Activated naive CD8-positive, alpha-beta T cell treated with anti-CD3 and anti-CD28 coated beads, Interleukin-2, amount 50 U/mL, for 24 hours (primary cell): ENCODE data around the gene FOXO6.
A peak's percentile ranks its signal among the peaks of the same experiment; 100 is the strongest.

Source experiments
- ATAC-seq: fragments of 150-1000 bp; cut with Tn5 transposase; one replicate; pipeline ENCODE4 v1.10.0; 2021
- DNase-seq: peaks from one replicate; pipeline ENCODE4 v3.0.0; 2021
- H3K27ac Mint-ChIP-seq: one replicate; pipeline ENCODE4 v1.8.0; 2021; ENCODE audit warnings: mild to moderate bottlenecking, mixed read lengths
- H3K27me3 Mint-ChIP-seq: one replicate; pipeline ENCODE4 v1.8.0; 2021; ENCODE audit warnings: mixed read lengths
- H3K36me3 Mint-ChIP-seq: one replicate; pipeline ENCODE4 v1.8.0; 2021; ENCODE audit warnings: low read depth, mixed read lengths
- H3K4me1 Mint-ChIP-seq: one replicate; pipeline ENCODE4 v1.8.0; 2021; ENCODE audit warnings: mixed read lengths
- H3K4me3 Mint-ChIP-seq: one replicate; pipeline ENCODE4 v1.8.0; 2021; ENCODE audit warnings: mild to moderate bottlenecking, moderate library complexity, mixed read lengths
- H3K9me3 Mint-ChIP-seq: one replicate; pipeline ENCODE4 v1.8.0; 2021; ENCODE audit warnings: mixed read lengths

FOXO6 gene

GRCh38 chr1:41354956-41355355, 6.3 kb upstream of the FOXO6 start:
- Mint-ChIP-seq H3K4me3 (no peak overlapping the region), H3K27me3 (peaks cover 10% of the 10 kb centered on the region), H3K4me1 (peaks cover 5% of the 10 kb centered on the region), H3K36me3 (no peaks in the 10 kb centered on the region), H3K27ac (no peak overlapping the region), H3K9me3 (no peaks in the 10 kb centered on the region)
- DNase-seq: no peak
- no peak for ATAC-seq

DNA sequence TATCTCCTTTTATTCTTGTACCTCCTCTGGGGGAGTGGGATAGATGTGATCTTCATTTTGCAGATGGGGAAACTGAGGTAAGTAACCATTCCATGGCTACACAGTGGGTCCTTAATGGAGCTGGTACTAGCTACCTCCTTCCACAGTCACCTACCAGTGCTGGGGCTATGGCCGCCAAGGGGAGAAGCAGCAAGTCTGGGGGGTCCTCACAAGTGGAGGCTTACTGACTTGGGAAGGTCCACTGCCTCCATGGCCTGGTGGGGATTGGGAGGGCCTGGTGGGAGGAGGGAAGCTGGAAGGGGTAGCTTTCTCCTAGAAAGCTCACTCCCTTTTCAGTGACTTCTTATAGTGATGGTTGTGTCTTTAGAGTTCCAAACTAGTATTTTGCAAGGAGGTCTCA, 5.9 kb upstream of the FOXO6 start:
- no peak for ATAC-seq
- Mint-ChIP-seq H3K4me1 (peaks cover 5% of the 10 kb centered on the region), H3K4me3 (no peak overlapping the region), H3K27ac (no peak overlapping the region), H3K27me3 (peaks cover 10% of the 10 kb centered on the region), H3K9me3 (no peaks in the 10 kb centered on the region), H3K36me3 (no peaks in the 10 kb centered on the region)
- DNase-seq: no peak

GRCh38 chr1:41355761-41356160, 5.5 kb upstream of the FOXO6 start:
- Mint-ChIP-seq H3K27ac (no peak overlapping the region), H3K4me1 (peaks cover 9% of the 10 kb centered on the region), H3K36me3 (no peaks in the 10 kb centered on the region), H3K9me3 (no peaks in the 10 kb centered on the region), H3K27me3 (peaks cover 10% of the 10 kb centered on the region), H3K4me3 (no peak overlapping the region)
- no peak for DNase-seq
- no peak for ATAC-seq

DNA sequence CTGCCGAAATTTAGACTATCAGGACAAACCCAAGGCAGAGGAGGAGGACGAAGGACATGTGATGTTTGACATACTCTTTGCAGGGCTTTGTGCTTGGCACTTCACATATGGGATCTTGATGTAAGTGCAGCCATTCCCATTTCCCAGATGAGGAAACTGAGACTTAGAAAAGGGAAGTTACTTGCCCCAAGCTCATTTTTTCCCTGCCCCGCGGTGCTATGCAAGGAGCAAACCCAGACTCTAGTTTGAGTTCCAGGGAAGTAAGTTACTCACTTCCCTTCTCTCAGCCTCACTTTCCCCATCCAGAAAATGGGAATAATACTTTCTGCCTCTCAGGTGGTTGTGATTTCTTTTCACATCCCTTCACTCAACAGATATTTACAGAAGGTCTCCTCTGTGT, 4.5 kb upstream of the FOXO6 start:
- DNase-seq (no peak), ATAC-seq (no peak)
- H3K36me3 Mint-ChIP-seq: no peaks in the 10 kb centered on the region
- no peak overlapping the region for H3K27ac Mint-ChIP-seq
- peaks cover 7% of the 10 kb centered on the region for H3K27me3 Mint-ChIP-seq
- no peak overlapping the region for H3K4me3 Mint-ChIP-seq
- no peaks in the 10 kb centered on the region for H3K9me3 Mint-ChIP-seq
- H3K4me1 Mint-ChIP-seq: peaks cover 10% of the 10 kb centered on the region

DNA sequence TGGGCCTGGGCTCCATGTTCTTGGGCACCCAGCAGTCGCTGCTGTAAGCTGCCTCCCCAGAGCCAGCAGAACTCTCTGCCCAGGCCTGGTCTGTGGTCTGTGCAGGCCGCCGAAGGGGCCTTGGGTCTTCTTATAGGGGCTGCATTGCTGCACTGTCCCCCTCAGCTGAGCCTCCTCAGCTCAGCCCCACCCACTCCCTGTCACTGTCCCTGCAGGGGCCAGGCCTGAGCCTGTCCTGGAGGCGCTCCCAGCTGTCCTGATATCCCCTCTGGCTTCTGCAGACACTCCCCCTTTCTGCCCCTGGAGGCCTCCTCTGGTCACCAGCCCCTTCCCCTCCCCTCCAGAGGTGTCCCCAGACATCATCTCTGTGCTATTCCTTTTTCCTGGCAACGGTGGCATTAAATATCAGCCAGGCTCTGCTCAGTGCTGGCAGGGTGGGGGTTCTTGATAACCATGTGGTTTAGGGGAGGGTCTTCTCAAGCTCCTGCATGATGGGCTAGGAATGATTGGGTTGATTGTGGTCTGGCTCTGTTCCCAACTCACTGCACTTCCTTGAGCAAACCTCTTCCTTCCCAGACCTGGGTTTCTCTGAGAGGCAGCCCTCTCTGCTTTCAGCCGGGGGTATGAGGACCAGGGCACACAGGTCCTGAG, 3.7 kb upstream of the FOXO6 start:
- Mint-ChIP-seq H3K27ac (no peak overlapping the region), H3K27me3 (peaks cover 9% of the 10 kb centered on the region), H3K4me3 (no peak overlapping the region), H3K9me3 (no peaks in the 10 kb centered on the region), H3K4me1 (peaks cover 10% of the 10 kb centered on the region), H3K36me3 (no peaks in the 10 kb centered on the region)
- ATAC-seq (no peak), DNase-seq (no peak)

- no peak for DNase-seq
- Mint-ChIP-seq H3K27ac (no peak overlapping the region), H3K4me3 (no peak overlapping the region)
Observed at GRCh38 chr1:41358131-41359021, 2.9 kb upstream of the FOXO6 start.

DNA sequence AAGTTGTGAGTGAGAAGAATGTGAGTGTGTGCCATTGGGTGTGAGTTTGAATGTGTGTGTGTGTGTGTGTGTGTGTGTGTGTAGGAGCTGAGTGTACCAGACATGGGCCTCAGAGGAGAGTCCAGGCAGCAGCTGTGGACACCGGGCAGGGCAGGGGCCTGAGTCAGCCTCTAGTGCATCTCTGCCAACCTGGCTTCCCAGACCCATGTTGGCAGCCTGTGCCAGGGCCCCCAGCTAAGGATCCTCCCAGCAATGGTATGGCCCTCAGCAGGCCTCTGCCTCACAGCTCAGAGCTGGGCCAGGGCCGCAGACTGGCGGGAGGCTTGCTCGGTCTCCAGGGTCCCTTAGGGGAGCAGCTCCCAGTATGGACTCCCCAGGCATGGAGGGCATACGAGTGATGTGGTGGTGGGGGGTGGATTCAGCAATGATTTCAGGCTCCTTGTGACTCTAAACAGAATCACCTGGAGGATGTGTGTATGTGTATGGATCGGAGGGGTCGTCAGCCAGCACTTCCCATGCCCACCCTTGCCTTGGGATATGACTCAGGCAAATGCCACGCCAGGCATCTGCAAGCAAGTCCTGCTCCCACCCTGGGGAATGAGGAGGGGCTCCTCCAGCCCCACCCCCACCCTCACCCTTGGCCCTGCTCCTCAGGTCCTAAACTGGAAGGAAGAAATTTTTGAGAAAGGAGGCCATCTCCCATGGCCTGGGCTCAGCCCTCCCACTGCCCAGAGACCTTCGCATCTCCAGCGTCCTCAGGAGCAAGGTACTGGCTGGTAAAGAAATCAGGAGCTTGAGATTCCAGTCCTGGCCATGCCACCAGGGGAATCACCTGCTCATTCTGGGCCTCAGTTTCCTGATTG, 1.8 kb upstream of the FOXO6 start:
- Mint-ChIP-seq H3K4me3 (no peak overlapping the region), H3K9me3 (no peaks in the 10 kb centered on the region)

More at GRCh38 chr1:41358131-41359021, 2.9 kb upstream of the FOXO6 start:
- Mint-ChIP-seq H3K9me3 (no peaks in the 10 kb centered on the region), H3K36me3 (no peaks in the 10 kb centered on the region), H3K27me3 (peaks cover 17% of the 10 kb centered on the region), H3K4me1 (peaks cover 10% of the 10 kb centered on the region)
- no peak for ATAC-seq

DNA sequence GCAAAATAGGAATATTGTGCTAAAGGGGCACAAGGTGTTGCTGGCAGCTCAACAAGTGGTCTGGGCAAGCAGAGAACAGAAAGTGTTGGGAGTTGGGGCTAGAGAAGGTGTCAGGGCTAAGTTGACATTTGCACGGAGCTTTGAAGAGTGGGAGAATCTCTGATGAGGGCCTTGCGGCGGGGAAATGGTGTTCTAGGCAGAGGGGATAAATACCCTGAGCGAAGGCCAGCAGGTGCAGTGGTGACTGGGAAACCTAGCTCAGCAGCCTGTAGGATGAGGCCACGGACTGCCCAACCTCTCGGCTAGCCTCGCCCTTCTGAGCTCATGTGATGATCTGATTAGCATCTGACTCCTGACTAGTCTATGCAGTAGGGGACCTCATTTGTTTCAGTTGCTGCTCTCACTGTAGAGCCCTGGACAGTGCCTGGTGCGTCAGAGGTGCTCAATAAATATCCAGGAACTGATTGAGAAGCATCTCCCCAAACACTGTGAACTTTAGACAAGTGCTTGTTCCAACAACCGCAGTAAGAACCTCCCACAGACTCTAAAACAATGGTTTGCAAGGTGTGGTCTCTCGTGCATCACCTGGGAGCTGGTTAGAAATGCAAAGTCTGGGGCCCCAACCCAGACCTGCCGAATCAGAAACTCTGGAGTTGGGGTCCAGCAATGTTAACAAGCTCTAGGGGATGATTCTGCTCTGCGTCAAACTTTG, 1.0 kb upstream of the FOXO6 start:
- Mint-ChIP-seq H3K27me3 (peaks cover 33% of the 10 kb centered on the region), H3K36me3 (no peaks in the 10 kb centered on the region), H3K27ac (no peak overlapping the region), H3K9me3 (no peaks in the 10 kb centered on the region), H3K4me3 (peak overlapping the region; percentile 66), H3K4me1 (peaks cover 6% of the 10 kb centered on the region)
- ATAC-seq (no peak), DNase-seq (no peak)

More for the DNA sequence above, 1.8 kb upstream of the FOXO6 start:
- Mint-ChIP-seq H3K27me3 (peaks cover 26% of the 10 kb centered on the region), H3K36me3 (no peaks in the 10 kb centered on the region), H3K27ac (no peak overlapping the region), H3K4me1 (peaks cover 5% of the 10 kb centered on the region)
- ATAC-seq (no peak), DNase-seq (no peak)

GRCh38 chr1:41361495-41362356, 492 bp downstream of the FOXO6 start:
- Mint-ChIP-seq H3K36me3 (no peaks in the 10 kb centered on the region), H3K27ac (no peak overlapping the region), H3K9me3 (no peaks in the 10 kb centered on the region), H3K4me1 (peaks cover 11% of the 10 kb centered on the region), H3K4me3 (no peak overlapping the region), H3K27me3 (peaks cover 36% of the 10 kb centered on the region)
- ATAC-seq: peak; percentile 3
- DNase-seq: no peak

DNA sequence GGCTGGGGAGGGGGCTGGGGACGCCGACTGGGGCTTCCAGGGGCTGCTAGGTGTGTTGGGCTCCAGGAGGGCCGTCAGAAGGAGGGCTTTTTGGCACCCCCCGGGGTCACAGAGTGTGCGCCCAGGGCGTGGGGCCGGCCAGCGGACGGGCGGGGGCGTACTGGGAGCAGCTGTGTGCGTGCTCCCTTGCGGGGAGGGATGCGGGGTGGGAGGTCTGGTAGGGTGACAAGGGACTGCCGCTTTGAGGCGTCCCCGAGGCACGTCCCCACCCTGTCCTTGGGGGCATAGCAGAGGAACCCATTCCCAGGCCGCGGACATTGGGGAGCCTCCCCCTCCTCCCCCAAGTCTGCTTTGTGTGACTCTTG, 1.1 kb downstream of the FOXO6 start:
- Mint-ChIP-seq H3K4me3 (no peak overlapping the region), H3K27ac (no peak overlapping the region), H3K9me3 (no peaks in the 10 kb centered on the region), H3K36me3 (no peaks in the 10 kb centered on the region), H3K27me3 (peaks cover 40% of the 10 kb centered on the region), H3K4me1 (peaks cover 15% of the 10 kb centered on the region)
- ATAC-seq: no peak
- DNase-seq: no peak

- no peaks in the 10 kb centered on the region for H3K9me3 Mint-ChIP-seq
- no peak for DNase-seq
- peaks cover 16% of the 10 kb centered on the region for H3K4me1 Mint-ChIP-seq
- no peak overlapping the region for H3K4me3 Mint-ChIP-seq
- peaks cover 46% of the 10 kb centered on the region for H3K27me3 Mint-ChIP-seq
- no peaks in the 10 kb centered on the region for H3K36me3 Mint-ChIP-seq
- no peak for ATAC-seq
- no peak overlapping the region for H3K27ac Mint-ChIP-seq
Observed at GRCh38 chr1:41362749-41363590, 1.7 kb downstream of the FOXO6 start.

DNA sequence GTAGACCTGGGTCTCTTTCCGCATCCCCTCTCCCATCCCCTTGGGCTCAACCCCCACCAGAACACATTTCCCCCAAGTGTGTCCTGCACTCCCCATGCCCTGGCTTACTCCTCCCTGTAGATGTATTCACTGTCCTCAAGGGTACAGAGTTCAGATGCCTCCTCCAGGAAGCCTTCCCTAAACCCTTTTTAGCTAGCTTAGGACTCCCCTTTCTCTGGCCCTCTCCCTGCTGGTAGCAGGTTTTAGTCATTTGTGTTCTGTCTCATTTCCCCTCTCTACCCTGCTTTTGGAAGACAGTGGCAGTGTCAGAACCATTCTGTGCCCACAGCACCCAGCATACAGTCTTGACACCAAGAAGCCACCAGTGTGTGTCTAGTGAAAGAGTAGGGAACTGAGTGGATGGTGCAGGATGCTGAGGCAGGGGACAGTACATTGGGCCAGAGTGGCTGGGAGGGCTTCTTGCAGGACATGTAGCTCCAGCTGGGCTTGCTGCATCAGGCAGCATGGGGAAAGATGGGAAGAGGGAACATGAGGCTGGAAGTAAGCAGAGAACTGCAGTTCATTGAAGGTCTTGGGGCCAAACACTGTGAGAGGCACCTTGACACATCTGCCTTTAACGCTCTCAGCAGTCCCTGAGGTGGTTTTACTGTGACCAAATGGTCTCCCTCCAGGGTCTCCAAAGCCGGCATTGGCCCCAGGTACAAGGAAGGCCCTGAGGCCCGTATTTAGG, 2.5 kb downstream of the FOXO6 start:
- no peaks in the 10 kb centered on the region for H3K9me3 Mint-ChIP-seq
- no peak overlapping the region for H3K27ac Mint-ChIP-seq
- H3K4me1 Mint-ChIP-seq: peaks cover 16% of the 10 kb centered on the region
- H3K36me3 Mint-ChIP-seq: no peaks in the 10 kb centered on the region
- ATAC-seq (no peak), DNase-seq (no peak)
- peaks cover 43% of the 10 kb centered on the region for H3K27me3 Mint-ChIP-seq
- H3K4me3 Mint-ChIP-seq: no peak overlapping the region
